ENCODE data around the gene APOBEC3A.

Gene APOBEC3A

GRCh38 chr22:38957046-38957770, at the start of gene APOBEC3A:
TSS of gene APOBEC3A (plus strand) at chr22:38957609. CDS start at chr22:38957692, 83 bp downstream.
- DNase-seq (ENCODE audit: low read depth in 2 of 2), result no peak

DNA sequence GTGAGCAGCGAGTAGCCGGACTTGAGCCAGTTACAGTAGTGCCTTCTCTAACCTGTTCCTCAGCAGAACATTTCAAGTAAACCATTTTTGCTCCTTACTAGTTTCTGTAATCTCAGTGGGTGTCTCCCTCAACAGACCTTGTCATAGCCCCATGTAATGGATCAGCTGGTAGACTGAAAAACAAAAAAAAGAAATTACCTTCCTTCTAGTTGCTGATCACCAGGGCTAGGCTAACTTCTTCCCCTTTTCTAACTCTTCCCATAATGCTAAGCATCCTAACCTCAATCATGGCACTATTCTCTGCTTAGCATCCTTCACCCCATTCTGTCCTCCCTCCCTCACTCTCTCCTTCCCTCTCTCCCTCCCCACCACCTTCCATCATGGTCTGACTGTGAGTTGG, 49.6 kb upstream of the APOBEC3A start:
- no peak for DNase-seq (ENCODE audit: low read depth in 2 of 2)

- no peak for DNase-seq (ENCODE audit: low read depth in 2 of 2)
These were observed 46.0 kb upstream of the APOBEC3A start for GRCh38 chr22:38911434-38911833.

DNA sequence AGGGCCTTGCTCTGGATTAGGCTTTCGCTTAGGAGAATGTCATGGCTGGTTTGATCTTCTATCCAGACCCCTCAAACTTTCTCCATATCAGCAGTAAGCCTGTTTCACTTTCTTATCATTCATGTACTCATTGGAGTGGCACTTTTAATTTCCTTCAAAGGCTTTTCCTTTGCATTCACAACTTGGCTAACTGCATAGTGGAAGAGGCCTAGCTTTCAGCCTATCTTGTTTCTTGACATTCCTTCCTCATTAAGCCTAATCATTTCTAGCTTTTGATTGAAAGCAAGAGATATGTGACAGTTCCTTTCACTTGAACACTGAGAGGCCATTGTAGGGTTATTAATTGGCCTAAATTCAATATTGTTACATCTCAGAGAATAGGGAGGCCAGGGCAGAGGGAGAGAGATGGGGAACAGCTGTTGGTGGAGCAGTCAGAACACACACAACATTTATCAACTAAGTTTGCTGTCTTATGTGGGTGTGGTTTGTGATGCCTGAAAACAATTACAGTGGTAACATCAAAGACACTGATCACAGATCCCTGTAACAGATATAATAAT, 37.7 kb upstream of the APOBEC3A start:
- no peak for DNase-seq (ENCODE audit: low read depth in 2 of 2)

DNA sequence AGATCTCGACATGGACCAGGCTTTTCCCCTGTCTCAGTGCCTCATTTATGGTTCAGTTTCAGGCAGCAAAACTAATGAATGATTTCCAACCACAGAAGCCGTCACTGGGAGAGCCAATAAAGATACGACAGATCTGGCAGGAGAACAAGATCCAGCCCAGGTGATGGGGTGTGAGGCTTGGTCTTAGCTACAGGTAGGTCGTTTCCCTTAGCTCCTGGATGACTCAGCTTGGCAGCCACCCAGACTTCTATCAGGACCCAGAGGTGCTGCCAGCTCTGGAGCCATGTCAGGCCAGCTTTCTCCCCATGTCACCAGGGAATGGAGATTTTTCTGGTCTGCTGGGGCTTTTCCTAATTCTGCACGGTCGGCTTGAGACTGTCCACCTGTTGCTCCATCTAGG, 36.3 kb upstream of the APOBEC3A start:
- DNase-seq (ENCODE audit: low read depth in 2 of 2), result no peak

DNA sequence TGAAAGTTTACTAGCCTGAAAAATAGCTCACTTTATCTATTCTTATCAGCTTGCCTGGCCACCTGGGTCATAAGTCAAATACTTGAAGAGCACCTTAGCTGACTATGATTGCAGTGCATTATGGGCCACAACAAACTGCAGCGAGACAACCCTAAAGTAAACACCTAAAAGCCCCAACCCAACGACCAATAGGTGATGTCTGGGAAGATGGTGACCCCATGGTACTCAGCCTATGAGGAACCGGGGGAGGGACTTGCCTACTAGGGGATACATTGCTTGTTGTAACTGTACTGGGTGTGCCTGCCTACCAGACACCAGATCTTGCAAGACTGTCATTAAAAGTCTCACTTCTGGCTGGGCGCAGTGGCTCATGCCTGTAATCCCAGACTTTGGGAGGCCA, 35.6 kb upstream of the APOBEC3A start:
- DNase-seq (ENCODE audit: low read depth in 2 of 2), result no peak

DNA sequence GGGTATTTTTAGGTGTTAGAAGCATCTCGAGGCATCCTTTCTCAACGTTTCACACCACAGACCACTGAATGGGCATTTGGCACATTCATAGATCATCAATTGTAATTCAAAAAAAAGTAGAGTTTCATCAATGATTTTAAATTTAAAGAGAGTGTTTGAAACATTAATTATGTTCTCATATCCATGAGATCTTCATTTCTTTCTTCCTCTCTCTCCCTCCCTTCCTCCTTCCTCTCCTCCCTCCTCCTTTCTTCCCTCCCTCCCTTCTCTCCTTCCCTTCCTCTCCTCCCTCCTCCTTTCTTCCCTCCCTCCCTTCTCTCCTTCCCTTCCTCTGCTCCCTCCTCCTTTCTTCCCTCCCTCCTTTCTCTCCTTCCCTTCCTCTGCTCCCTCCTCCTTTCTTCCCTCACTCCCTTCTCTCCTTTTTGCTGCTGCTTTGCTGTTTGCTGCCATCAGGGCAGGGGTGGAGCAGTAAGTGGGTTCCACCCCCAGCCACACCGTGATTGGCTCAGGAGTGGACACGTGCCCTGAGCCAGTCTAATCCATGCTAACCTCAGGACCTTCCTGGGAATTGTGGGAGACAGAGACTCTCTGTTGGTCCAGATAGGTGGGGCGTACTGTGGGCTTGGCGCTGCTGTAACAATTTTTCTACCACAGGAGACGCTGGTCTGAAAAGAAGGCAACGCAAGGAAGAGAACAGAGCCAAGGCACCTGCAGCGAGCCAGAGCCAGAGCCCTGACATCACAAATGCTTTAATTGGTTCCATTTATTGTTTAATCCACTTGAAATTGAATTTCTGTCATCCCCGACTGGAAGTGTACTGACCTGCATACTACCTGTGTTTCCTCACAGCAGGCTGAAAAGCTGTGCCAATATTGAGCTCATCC, 33.7 kb upstream of the APOBEC3A start:
- DNase-seq (ENCODE audit: low read depth in 2 of 2), result no peak

GRCh38 chr22:38924347-38924952, 33.0 kb upstream of the APOBEC3A start:
- DNase-seq (ENCODE audit: low read depth in 2 of 2), result no peak

- DNase-seq (ENCODE audit: low read depth in 2 of 2), result no peak
These were observed 31.8 kb upstream of the APOBEC3A start for GRCh38 chr22:38925571-38926041.

GRCh38 chr22:38927033-38927781, 30.2 kb upstream of the APOBEC3A start:
- DNase-seq (ENCODE audit: low read depth in 2 of 2), result peak; percentile 17 to 33

GRCh38 chr22:38930512-38930911, 26.9 kb upstream of the APOBEC3A start:
- no peak for DNase-seq (ENCODE audit: low read depth in 2 of 2)

- no peak for DNase-seq (ENCODE audit: low read depth in 2 of 2)
These were observed 22.4 kb upstream of the APOBEC3A start for GRCh38 chr22:38935023-38935422.

GRCh38 chr22:38935616-38936015, 21.8 kb upstream of the APOBEC3A start:
- no peak for DNase-seq (ENCODE audit: low read depth in 2 of 2)

DNA sequence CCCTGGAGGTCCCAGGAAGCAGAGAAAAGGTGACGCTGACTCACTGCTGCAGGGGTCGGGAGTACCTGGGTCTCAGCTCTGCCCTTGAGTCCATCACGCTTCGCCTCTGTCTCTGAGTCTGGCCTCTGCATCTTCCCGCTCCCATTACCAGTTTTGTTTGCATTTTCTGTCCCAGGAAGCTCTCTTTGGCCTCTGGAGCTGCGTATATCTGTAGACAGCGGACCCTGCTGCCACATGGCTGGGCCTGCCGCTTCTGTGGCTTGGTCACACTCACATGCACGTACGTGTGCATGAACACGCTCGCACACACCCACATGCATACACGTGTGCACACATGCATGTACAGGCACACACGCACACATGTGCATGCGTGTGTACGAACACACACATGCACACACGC, 20.8 kb upstream of the APOBEC3A start:
- no peak for DNase-seq (ENCODE audit: low read depth in 2 of 2)

DNA sequence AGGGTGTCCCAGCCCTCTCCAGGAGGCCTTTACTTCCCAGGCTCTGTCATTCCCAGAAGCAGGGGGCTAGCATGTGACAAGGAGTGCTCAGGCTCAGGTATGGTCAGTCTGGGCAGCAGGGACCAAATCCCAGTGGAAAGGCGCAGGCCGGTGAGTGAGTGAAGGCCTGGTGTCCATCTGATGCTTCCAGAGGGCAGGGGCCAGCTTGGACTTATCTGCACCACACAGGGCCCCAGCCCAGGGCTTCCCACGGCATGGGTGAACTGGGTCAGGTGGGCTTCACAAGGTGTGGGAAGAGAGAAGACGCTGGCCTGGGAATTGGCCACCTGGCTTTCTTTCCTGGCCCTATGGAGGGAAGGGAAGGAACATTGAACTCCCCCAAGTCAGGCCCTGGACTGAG, 20.4 kb upstream of the APOBEC3A start:
- no peak for DNase-seq (ENCODE audit: low read depth in 2 of 2)

DNA sequence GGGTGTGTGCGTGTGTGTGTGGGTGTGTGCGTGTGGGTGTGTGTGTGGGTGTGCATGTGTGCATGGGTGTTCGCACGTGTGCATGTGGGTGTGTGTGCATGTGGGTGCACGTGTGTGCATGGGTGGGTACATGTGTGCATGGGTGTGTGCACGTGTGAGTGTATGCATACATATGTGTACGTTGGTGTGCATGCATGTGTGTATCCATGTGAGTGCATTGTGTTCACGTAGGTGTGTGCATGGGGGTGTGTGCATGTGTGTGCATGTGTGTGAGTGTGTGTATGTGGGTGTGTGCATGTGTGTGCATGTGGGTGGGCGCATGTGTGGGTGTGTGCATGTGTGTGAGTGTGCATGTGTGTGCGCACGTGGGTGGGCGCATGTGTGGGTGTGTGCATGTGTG, 19.9 kb upstream of the APOBEC3A start:
- DNase-seq (ENCODE audit: low read depth in 2 of 2), result no peak

GRCh38 chr22:38938221-38938620, 19.2 kb upstream of the APOBEC3A start:
- no peak for DNase-seq (ENCODE audit: low read depth in 2 of 2)

GRCh38 chr22:38938925-38939324, 18.5 kb upstream of the APOBEC3A start:
- DNase-seq (ENCODE audit: low read depth in 2 of 2), result no peak

DNA sequence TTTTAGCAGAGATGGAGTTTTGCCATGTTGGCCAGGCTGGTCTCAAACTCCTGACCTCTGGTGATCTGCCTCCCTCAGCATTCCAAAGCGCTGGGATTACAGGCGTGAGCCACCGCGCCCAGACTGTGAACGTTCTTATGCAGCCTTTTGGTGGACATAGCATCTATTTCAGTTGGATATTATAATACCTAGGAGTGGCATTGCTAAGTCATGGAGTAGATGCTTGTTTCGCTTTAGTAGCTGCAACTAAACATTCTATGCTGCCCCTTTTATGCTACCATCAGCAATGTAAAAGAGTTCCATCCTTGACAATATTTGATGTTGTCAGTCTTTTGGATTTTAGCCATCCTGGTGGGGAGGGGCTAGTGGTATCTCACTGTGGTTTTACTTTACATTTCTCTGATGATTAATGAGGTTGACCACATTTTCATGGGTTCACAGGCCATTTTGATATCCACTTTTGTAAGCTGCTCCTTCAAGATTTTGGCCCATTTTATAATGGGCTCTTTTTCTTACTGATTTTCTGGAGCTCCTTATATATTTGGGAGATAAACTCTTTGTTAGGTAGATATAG, 16.5 kb upstream of the APOBEC3A start:
- DNase-seq (ENCODE audit: low read depth in 2 of 2), result no peak

DNA sequence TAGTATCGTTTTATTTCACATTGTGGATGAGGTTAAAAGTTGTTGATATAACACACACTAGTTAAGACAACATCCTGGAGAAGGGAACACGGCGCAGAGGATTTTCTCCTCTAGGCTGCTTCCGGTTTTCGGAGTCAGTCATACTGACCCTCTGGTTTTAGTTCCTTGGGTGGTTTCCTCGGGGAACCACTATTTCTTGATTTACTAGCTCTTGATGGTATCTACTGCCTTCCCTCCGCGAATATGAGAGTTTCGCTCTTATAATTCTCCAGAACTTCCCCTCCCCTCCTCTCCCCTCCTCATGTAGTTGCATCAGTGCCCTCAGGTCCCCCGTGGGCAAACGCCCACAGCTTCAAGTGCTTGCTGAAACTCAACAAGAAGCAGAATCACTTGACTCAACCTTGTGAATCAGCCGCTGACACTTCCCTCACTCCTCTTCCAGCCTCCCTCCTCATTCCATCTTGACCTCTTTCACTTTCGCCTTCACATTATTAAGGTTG, 15.9 kb upstream of the APOBEC3A start:
- DNase-seq (ENCODE audit: low read depth in 2 of 2), result peak; percentile 68 to 75

DNA sequence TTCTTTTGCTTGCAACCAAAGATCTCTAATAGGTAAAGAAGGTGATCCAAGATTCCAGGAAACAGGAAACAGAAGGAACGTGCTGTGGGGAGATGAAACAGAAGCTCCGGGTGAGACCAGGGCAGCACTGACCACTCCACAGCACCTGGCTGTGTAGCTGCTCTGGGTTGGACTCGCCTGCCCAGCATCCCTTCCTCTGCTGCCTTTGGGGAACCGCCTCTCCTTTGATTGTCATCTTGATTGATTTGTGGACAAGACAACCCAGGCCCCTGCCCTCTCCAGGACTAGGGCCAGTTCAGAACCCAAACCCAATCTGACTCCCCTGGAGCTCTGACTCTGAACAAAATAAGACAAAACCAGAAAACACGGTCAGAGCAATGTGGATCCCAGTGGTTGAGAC, 14.7 kb upstream of the APOBEC3A start:
- DNase-seq (ENCODE audit: low read depth in 2 of 2), result no peak

All from stimulated activated CD8-positive, alpha-beta memory T cell treated with anti-CD3 and anti-CD28 coated beads, Interleukin-7, amount 100 ng/mL, for 4 hours (primary cell).